HepG2 (cell line): ENCODE data around the gene SMAD3. TPM values are rescaled to one million over a fixed set of nuclear protein-coding genes. Genes with fewer than 3 reads are reported as not detected.

ENCODE experiments used
- HNF1A ChIP-seq, 2 experiments: sonication (generic) in 1 of 2; formaldehyde crosslinking in 1 of 2; IDR thresholded peaks; 2 replicates each; pipeline versions ENCODE4 v1.4.0 to v1.6.1; 2016 to 2020; ENCODE audit warnings: borderline replicate concordance in 1 of 2, low read depth in 1 of 2, mild to moderate bottlenecking in 1 of 2, missing genetic modification reagents in 1 of 2
- HNF4G ChIP-seq, 2 experiments: sonication (generic) in 1 of 2; formaldehyde crosslinking in 1 of 2; IDR thresholded peaks; 2 replicates each; pipeline versions ENCODE4 v1.4.0 to v1.6.1; 2011 to 2020; ENCODE audit warnings: borderline replicate concordance in 2 of 2, low read depth in 2 of 2, mild to moderate bottlenecking in 2 of 2, low read length in 1 of 2, missing genetic modification reagents in 1 of 2, moderate library complexity in 1 of 2
- KDM5B ChIP-seq: sonication (generic); formaldehyde crosslinking; IDR thresholded peaks from 2 replicates; pipeline ENCODE4 v1.4.0; 2020; ENCODE audit warnings: missing genetic modification reagents, mild to moderate bottlenecking, borderline replicate concordance
- KLF6 ChIP-seq: IDR thresholded peaks from 2 replicates; pipeline ENCODE4 v1.8.0; 2016; ENCODE audit warnings: missing biosample characterization, missing genetic modification reagents
- MAZ ChIP-seq, 2 experiments: sonication (generic) in 1 of 2; formaldehyde crosslinking in 1 of 2; IDR thresholded peaks; 2 replicates each; pipeline versions ENCODE4 v1.5.0 to v1.6.1; 2012 to 2020; ENCODE audit warnings: low read depth in 2 of 2, mild to moderate bottlenecking in 2 of 2, borderline replicate concordance in 1 of 2, improper control_type of control experiment in 1 of 2, low read length in 1 of 2, missing genetic modification reagents in 1 of 2, moderate library complexity in 1 of 2
- MXD1 ChIP-seq: sonication (generic); formaldehyde crosslinking; IDR thresholded peaks from 2 replicates; pipeline ENCODE4 v1.4.0; 2020; ENCODE audit warnings: mild to moderate bottlenecking, missing genetic modification reagents
- MXI1 ChIP-seq: IDR thresholded peaks from 3 replicates; pipeline ENCODE4 v1.6.1; 2012; ENCODE audit warnings: low read depth, low read length, inconsistent platforms, borderline replicate concordance
- POLR2A ChIP-seq, 2 experiments: IDR thresholded peaks; 2 replicates each; pipeline ENCODE4 v1.6.1; 2011; ENCODE audit warnings: low read depth in 2 of 2, low read length in 2 of 2, mild to moderate bottlenecking in 1 of 2, moderate library complexity in 1 of 2; ENCODE audit not compliant: insufficient read depth in 1 of 2
- POLR2AphosphoS2 ChIP-seq: IDR thresholded peaks from 2 replicates; pipeline ENCODE4 v1.6.1; 2011; ENCODE audit warnings: low read depth, low read length, improper control_type of control experiment
- POLR2G ChIP-seq: fragments of 200-400 bp; formaldehyde crosslinking; IDR thresholded peaks from 2 replicates; pipeline ENCODE4 v1.6.1; 2018; ENCODE audit warnings: mild to moderate bottlenecking, low read depth, low read length, moderate library complexity
- PRMT3 ChIP-seq: sonication (generic); formaldehyde crosslinking; IDR thresholded peaks from 2 replicates; pipeline ENCODE4 v1.8.1; 2022; ENCODE audit warnings: low read depth, mild to moderate bottlenecking, moderate library complexity, missing genetic modification reagents, borderline replicate concordance
- SIN3A ChIP-seq: IDR thresholded peaks from 2 replicates; pipeline ENCODE4 v1.6.1; 2011; ENCODE audit warnings: low read depth, mild to moderate bottlenecking, control low read depth, low read length, borderline replicate concordance
- SOX5 ChIP-seq: IDR thresholded peaks from 2 replicates; pipeline ENCODE4 v1.6.1; 2016; ENCODE audit warnings: borderline replicate concordance
- TBX2 ChIP-seq: sonication (generic); formaldehyde crosslinking; IDR thresholded peaks from 2 replicates; pipeline ENCODE4 v1.5.0; 2020; ENCODE audit warnings: missing genetic modification reagents, mild to moderate bottlenecking, borderline replicate concordance
- ZFAT ChIP-seq: sonication (generic); formaldehyde crosslinking; conservative IDR thresholded peaks from 2 replicates; pipeline ENCODE4 v1.8.1; 2023; ENCODE audit warnings: missing genetic modification reagents, inconsistent platforms
- ZMYM3 ChIP-seq: sonication (generic); formaldehyde crosslinking; IDR thresholded peaks from 2 replicates; pipeline ENCODE4 v1.5.1; 2020; ENCODE audit warnings: mild to moderate bottlenecking, missing genetic modification reagents
- ZNF609 ChIP-seq: sonication (generic); formaldehyde crosslinking; IDR thresholded peaks from 2 replicates; pipeline ENCODE4 v1.4.0; 2020; ENCODE audit warnings: mild to moderate bottlenecking, missing genetic modification reagents, borderline replicate concordance
- ZNF772 ChIP-seq: sonication (generic); formaldehyde crosslinking; IDR thresholded peaks from 2 replicates; pipeline ENCODE4 v1.5.0; 2020; ENCODE audit warnings: mild to moderate bottlenecking, missing genetic modification reagents
- ZNF782 ChIP-seq: sonication (generic); formaldehyde crosslinking; IDR thresholded peaks from 2 replicates; pipeline ENCODE4 v1.4.0; 2020; ENCODE audit warnings: missing genetic modification reagents, mild to moderate bottlenecking, borderline replicate concordance
- polyA plus RNA-seq, 8 experiments: library from polyadenylated mRNA; depleted of rRNA in 3 of 8; stranded (reverse) in 7 of 8; unstranded in 1 of 8; fragments of >200 nt; fragmentation: Illumina TruSeq in 4 of 8; extraction: Trizol in 4 of 8; gene quantifications; 2 replicates each; pipeline versions ENCODE4 v1.2.1 to v1.2.3, GENCODE V29; 2011 to 2016; ENCODE audit warnings: low read depth in 4 of 8, missing spikeins in 1 of 8, mixed read lengths in 1 of 8; ENCODE audit not compliant: insufficient read depth in 1 of 8
- total RNA-seq, 5 experiments: library from RNA; depleted of rRNA; stranded (reverse); fragments of >200 nt; fragmentation: Illumina TruSeq; extraction: Trizol; gene quantifications; 2 replicates each; pipeline ENCODE4 v1.2.3, GENCODE V29; 2016; ENCODE audit warnings: low read depth in 1 of 5

SMAD3 gene
- total and polyA plus RNA-seq, 2 of the 13 experiments (the other 11 are each of a cell fraction or from before 2014, with no cell fraction given): 8.6 to 56.3 TPM

GRCh38 chr15:67059127-67059553 lies 6.3 kb upstream of the SMAD3 start (continued):
- peak; percentile 71 for TF ChIP-seq POLR2G
- no peak for TF ChIP-seq HNF1A (IDR thresholded peaks at IDR 0.05; ENCODE audit: low read depth)
- TF ChIP-seq HNF1A (CRISPR knock-in tag; IDR thresholded peaks at IDR 0.05; ENCODE audit: borderline replicate concordance): peak; percentile 44; the same call in 1 of the 2 replicates
- no peak for TF ChIP-seq ZFAT
- TF ChIP-seq MAZ (IDR thresholded peaks at IDR 0.05; ENCODE audit: borderline replicate concordance, low read depth, low read length): no peak
- TF ChIP-seq MAZ (CRISPR knock-in tag; IDR thresholded peaks at IDR 0.05; ENCODE audit: low read depth): peak; percentile 42; the same call in 1 of the 2 replicates
- TF ChIP-seq HNF4G (IDR thresholded peaks at IDR 0.05; ENCODE audit: borderline replicate concordance, low read depth, low read length): peak; percentile 69
- TF ChIP-seq HNF4G (CRISPR knock-in tag; IDR thresholded peaks at IDR 0.05; ENCODE audit: borderline replicate concordance, low read depth): no peak
- TF ChIP-seq SOX5 (CRISPR knock-in tag): peak; percentile 48; the same call in 1 of the 2 replicates
- TF ChIP-seq POLR2AphosphoS2: no peak
- no peak; the same call in 1 of the 2 replicates for TF ChIP-seq KDM5B (CRISPR knock-in tag)
- TF ChIP-seq POLR2A (IDR thresholded peaks at IDR 0.05; ENCODE audit: insufficient read depth in 1 of 2, low read depth in 2 of 2, low read length in 2 of 2): peak; percentile 49; a peak in 3 of 4 replicates
- TF ChIP-seq TBX2: peak; percentile 74; the same call in 1 of the 2 replicates
- peak; percentile 68; the same call in 1 of the 2 replicates for TF ChIP-seq ZNF782 (CRISPR knock-in tag)
- no peak for TF ChIP-seq KLF6 (CRISPR knock-in tag)
- TF ChIP-seq ZNF772 (CRISPR knock-in tag): peak; percentile 71; the same call in 1 of the 2 replicates
- TF ChIP-seq MXD1 (CRISPR knock-in tag): no peak
- peak; percentile 76; the same call in 1 of the 2 replicates for TF ChIP-seq SIN3A
- peak; percentile 62; the same call in 1 of the 2 replicates for TF ChIP-seq ZMYM3 (CRISPR knock-in tag)
- TF ChIP-seq MXI1: peak; percentile 28; the same call in 1 of the 3 replicates
- TF ChIP-seq ZNF609 (CRISPR knock-in tag): peak; percentile 57; the same call in 1 of the 2 replicates
- no peak for TF ChIP-seq PRMT3 (CRISPR knock-in tag)
